IgD-negative memory B cell (primary cell): ENCODE data around the gene PTPN6. TPM values are rescaled to one million over a fixed set of nuclear protein-coding genes. Genes with fewer than 3 reads are reported as not detected.

Experiments
- H3K27ac Mint-ChIP-seq, 3 donors: one replicate each; pipeline ENCODE4 v1.8.0; 2020 to 2022; ENCODE audit warnings: mild to moderate bottlenecking in 3 of 3, mixed read lengths in 3 of 3, moderate library complexity in 1 of 3
- H3K27me3 Mint-ChIP-seq: one replicate; pipeline ENCODE4 v1.8.0; 2021; ENCODE audit warnings: mixed read lengths
- H3K36me3 Mint-ChIP-seq: one replicate; pipeline ENCODE4 v1.8.0; 2020; ENCODE audit warnings: mild to moderate bottlenecking, mixed read lengths
- H3K4me1 Mint-ChIP-seq, 3 donors: one replicate each; pipeline ENCODE4 v1.8.0; 2020 to 2022; ENCODE audit warnings: mixed read lengths in 3 of 3, mild to moderate bottlenecking in 1 of 3
- H3K4me3 Mint-ChIP-seq, 4 donors: one replicate each; pipeline ENCODE4 v1.8.0; 2020 to 2022; ENCODE audit warnings: mild to moderate bottlenecking in 4 of 4, mixed read lengths in 4 of 4, moderate library complexity in 3 of 4
- H3K9me3 Mint-ChIP-seq, 3 donors: one replicate each; pipeline ENCODE4 v1.8.0; 2020 to 2021; ENCODE audit warnings: mixed read lengths in 3 of 3, mild to moderate bottlenecking in 1 of 3
- polyA plus RNA-seq: library from polyadenylated mRNA; unstranded; fragments of 300-500 nt; fragmentation: Illumina TruSeq; gene quantifications from one replicate; pipeline ENCODE4 v1.2.3, GENCODE V29; 2021

PTPN6 gene
- polyA plus RNA-seq, 1 donor from 2014 or later, result 1,038 TPM

DNA sequence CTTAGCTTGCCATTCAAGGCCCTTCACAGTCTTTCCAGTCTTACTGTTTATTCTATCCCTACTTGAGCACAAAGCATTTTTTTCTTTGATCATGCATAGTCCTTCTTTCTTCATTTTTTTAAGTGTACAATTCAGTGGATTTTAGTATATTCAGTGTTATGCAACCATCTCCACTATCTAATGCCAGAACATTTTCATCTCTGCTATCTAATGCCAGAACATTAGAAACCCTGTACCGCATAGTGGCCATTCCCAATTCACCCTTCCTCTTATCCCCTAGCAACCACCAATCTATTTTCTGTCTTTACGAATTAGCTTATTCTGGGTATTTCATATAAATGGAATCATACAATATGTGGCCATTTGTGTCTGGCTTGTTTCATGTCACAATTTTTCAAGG is 53.7 kb downstream of the PTPN6 start:
- peaks cover 2 to 20% (median 12%) of the 10 kb centered on the region in 3 donors for H3K4me1 Mint-ChIP-seq
- no peaks in the 10 kb centered on the region for H3K9me3 Mint-ChIP-seq
- H3K4me3 Mint-ChIP-seq, result no peak overlapping the region
- no peaks in the 10 kb centered on the region for H3K27me3 Mint-ChIP-seq
- H3K36me3 Mint-ChIP-seq, result peaks cover 7% of the 10 kb centered on the region
- peak overlapping the region in 1 of 3 donors; percentile 36 for H3K27ac Mint-ChIP-seq

- no peaks in the 10 kb centered on the region for H3K27me3 Mint-ChIP-seq
- H3K4me3 Mint-ChIP-seq, result no peak overlapping the region
- H3K9me3 Mint-ChIP-seq, result no peaks in the 10 kb centered on the region
- H3K36me3 Mint-ChIP-seq, result peaks cover 7% of the 10 kb centered on the region
- no peak overlapping the region for H3K27ac Mint-ChIP-seq
- peaks cover 2 to 20% (median 12%) of the 10 kb centered on the region in 3 donors for H3K4me1 Mint-ChIP-seq
Measured at GRCh38 chr12:7005311-7005710, 54.2 kb downstream of the PTPN6 start.

GRCh38 chr12:7006639-7007038 is 55.5 kb downstream of the PTPN6 start:
- no peaks in the 10 kb centered on the region for H3K9me3 Mint-ChIP-seq
- H3K27ac Mint-ChIP-seq, result no peak overlapping the region
- peaks cover 5% of the 10 kb centered on the region for H3K36me3 Mint-ChIP-seq
- peaks cover 2 to 20% (median 12%) of the 10 kb centered on the region in 3 donors for H3K4me1 Mint-ChIP-seq
- H3K27me3 Mint-ChIP-seq, result no peaks in the 10 kb centered on the region
- H3K4me3 Mint-ChIP-seq, result no peak overlapping the region

DNA sequence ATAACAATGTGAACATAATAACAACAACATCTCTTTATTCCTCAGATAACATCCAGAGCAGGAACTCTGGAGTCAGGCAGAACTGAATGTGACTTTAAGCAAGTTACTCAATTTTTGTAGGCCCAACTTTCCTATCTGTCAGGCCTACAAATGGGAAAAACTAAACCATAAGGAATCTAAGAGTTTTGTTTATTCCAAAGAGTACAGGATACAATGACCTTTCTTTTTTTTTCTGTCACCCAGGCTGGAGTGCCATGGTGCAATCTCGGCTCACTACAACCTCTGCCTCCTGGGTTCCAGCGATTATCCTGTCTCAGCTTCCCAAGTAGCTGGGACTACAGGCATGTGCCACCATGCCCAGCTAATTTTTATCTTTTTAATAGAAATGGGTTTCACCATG is 57.7 kb downstream of the PTPN6 start:
- Mint-ChIP-seq H3K4me1 (peaks cover 12 to 24% (median 13%) of the 10 kb centered on the region in 3 donors), H3K36me3 (no peaks in the 10 kb centered on the region), H3K27ac (no peak overlapping the region)

DNA sequence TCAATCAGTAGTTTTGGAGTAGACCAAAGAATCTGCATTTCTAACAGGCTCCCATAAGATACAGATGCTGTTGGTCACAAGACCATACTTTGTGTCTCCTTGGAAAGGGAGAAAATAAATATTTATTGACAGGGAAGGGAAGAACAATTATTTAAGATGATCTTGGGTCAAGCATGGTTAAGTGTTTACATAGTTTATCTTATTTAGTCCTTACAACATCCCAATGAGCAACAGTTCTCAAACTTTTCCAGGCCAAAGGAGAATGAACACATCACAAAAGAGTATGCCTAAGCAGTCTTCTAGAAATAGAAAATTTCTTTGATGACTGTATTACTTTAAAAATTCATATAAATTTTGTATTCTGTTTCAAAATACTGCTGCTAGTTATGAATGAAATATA is 58.4 kb downstream of the PTPN6 start:
- Mint-ChIP-seq H3K4me1 (peaks cover 12 to 27% (median 12%) of the 10 kb centered on the region in 3 donors), H3K36me3 (no peaks in the 10 kb centered on the region), H3K27me3 (no peaks in the 10 kb centered on the region), H3K4me3 (no peak overlapping the region), H3K27ac (no peak overlapping the region), H3K9me3 (no peaks in the 10 kb centered on the region)

More for the DNA sequence above, 57.7 kb downstream of the PTPN6 start:
- H3K4me3 Mint-ChIP-seq, result no peak overlapping the region
- H3K9me3 Mint-ChIP-seq, result no peaks in the 10 kb centered on the region
- no peaks in the 10 kb centered on the region for H3K27me3 Mint-ChIP-seq

Other genes starting within 250 kb of the PTPN6 start
- 36.8 TPM for gene COPS7A, start 227.3 kb upstream of the PTPN6 start, polyA plus RNA-seq
- 152 TPM for gene MLF2, start 198.2 kb upstream of the PTPN6 start, polyA plus RNA-seq
- gene PTMS, start 185.0 kb upstream of the PTPN6 start, polyA plus RNA-seq, result 2.5 TPM
- gene LAG3, start 178.8 kb upstream of the PTPN6 start, polyA plus RNA-seq, result 0.88 TPM
- gene CD4, start 161.8 kb upstream of the PTPN6 start, polyA plus RNA-seq, result 6.6 TPM
- gene GPR162, start 129.5 kb upstream of the PTPN6 start, polyA plus RNA-seq, result not detected
- gene P3H3, start 122.9 kb upstream of the PTPN6 start, polyA plus RNA-seq, result not detected
- gene GNB3, start 110.4 kb upstream of the PTPN6 start, polyA plus RNA-seq, result not detected
- gene CDCA3, start 100.1 kb upstream of the PTPN6 start, polyA plus RNA-seq, result 0.60 TPM
- 33.2 TPM for gene USP5, start 99.2 kb upstream of the PTPN6 start, polyA plus RNA-seq
- 490 TPM for gene TPI1, start 83.8 kb upstream of the PTPN6 start, polyA plus RNA-seq
- 10.6 TPM for gene SPSB2, start 78.1 kb upstream of the PTPN6 start, polyA plus RNA-seq
- gene LRRC23, start 46.5 kb upstream of the PTPN6 start, polyA plus RNA-seq, result 4.9 TPM
- 21.7 TPM for gene ENO2, start 36.8 kb upstream of the PTPN6 start, polyA plus RNA-seq
- 1.4 TPM for gene ATN1, start 23.4 kb upstream of the PTPN6 start, polyA plus RNA-seq
- not detected for gene RNU7-1, start 7.5 kb upstream of the PTPN6 start, polyA plus RNA-seq
- gene C12orf57, start 7.3 kb upstream of the PTPN6 start, polyA plus RNA-seq, result 141 TPM
- gene PHB2, start 19.3 kb downstream of the PTPN6 start, polyA plus RNA-seq, result 123 TPM
- 62.0 TPM for gene EMG1, start 19.6 kb downstream of the PTPN6 start, polyA plus RNA-seq
- 11.6 TPM for gene LPCAT3, start 67.1 kb downstream of the PTPN6 start, polyA plus RNA-seq
- gene C1S, start 109.4 kb downstream of the PTPN6 start, polyA plus RNA-seq, result not detected
- gene C1R, start 141.1 kb downstream of the PTPN6 start, polyA plus RNA-seq, result not detected
- gene C1RL, start 157.9 kb downstream of the PTPN6 start, polyA plus RNA-seq, result 8.2 TPM
- not detected for gene RBP5, start 177.5 kb downstream of the PTPN6 start, polyA plus RNA-seq
- 2.9 TPM for gene CLSTN3, start 179.0 kb downstream of the PTPN6 start, polyA plus RNA-seq
- 18.2 TPM for gene PEX5, start 238.3 kb downstream of the PTPN6 start, polyA plus RNA-seq